MM.1S (cell line): ENCODE results near the gene NTRK1.

Experiments
- CTCF ChIP-seq: fragments of 300-600 bp; sonication (generic); IDR thresholded peaks from 2 replicates; pipeline ENCODE4 v1.5.1; 2016; ENCODE audit warnings: antibody characterized with exemption, low read length, mixed read lengths
- EZH2 ChIP-seq: fragments of 300-600 bp; sonication (generic); optimal IDR thresholded peaks from 2 replicates; pipeline ENCODE3; 2017; ENCODE audit warnings: low read depth, mild to moderate bottlenecking, antibody characterized with exemption, low read length, mixed read lengths

GRCh38 chr1:156853761-156854160 is 6.9 kb upstream of the NTRK1 start:
- TF ChIP-seq CTCF (no peak), EZH2 (no peak)
